Activated naive CD4-positive, alpha-beta T cell treated with anti-CD3 and anti-CD28 coated beads, Interleukin-2, amount 50 U/mL, for 24 hours (primary cell): Measurements from ENCODE around the gene SETD3.
"Not testable (repeated sequence)": the region's sequence is repeated elsewhere in the genome, so short reads cannot be mapped to it uniquely, and the experiment has no call there.

Experiments used
- H3K27ac Mint-ChIP-seq: one replicate; pipeline ENCODE4 v1.8.0; 2021; ENCODE audit warnings: mild to moderate bottlenecking, mixed read lengths
- H3K27me3 Mint-ChIP-seq: one replicate; pipeline ENCODE4 v1.8.0; 2021; ENCODE audit warnings: mixed read lengths
- H3K36me3 Mint-ChIP-seq: one replicate; pipeline ENCODE4 v1.8.0; 2021; ENCODE audit warnings: mixed read lengths
- H3K4me1 Mint-ChIP-seq: one replicate; pipeline ENCODE4 v1.8.0; 2021; ENCODE audit warnings: mixed read lengths
- H3K4me3 Mint-ChIP-seq: one replicate; pipeline ENCODE4 v1.8.0; 2021; ENCODE audit warnings: mild to moderate bottlenecking, mixed read lengths
- H3K9me3 Mint-ChIP-seq: one replicate; pipeline ENCODE4 v1.8.0; 2021; ENCODE audit warnings: mixed read lengths

The SETD3 gene

DNA sequence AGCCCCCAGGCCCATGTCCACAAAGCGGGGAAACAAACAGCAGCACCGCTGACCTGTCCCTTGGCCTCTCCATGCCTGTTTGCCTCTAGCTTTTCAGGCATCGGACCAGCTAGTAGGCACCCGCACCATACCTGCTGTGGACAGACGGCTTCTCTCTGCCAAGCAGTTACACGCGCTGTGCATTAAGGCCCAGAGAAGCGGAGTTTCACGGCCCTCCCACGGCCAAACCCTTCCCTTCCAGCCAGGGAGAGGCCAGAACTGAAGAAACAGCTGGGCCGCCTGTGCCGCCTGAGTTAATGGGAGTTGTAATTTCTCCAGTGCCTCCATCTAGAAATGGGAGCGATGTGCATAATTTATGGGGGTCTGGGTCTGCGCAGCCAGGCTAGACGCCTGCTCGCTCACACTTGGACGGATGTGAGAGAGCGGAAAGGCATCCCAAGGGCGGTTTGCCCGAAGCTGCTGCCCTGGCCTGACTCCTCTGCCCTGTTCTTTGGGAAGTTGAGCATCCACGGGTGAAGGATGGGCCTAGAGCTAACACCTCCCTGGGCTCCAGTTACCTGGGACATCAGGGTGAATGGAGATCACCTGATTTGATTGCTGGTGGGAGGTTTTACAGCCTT is 119.0 kb downstream of the SETD3 start:
- H3K36me3 Mint-ChIP-seq = no peaks in the 10 kb centered on the region
- H3K4me3 Mint-ChIP-seq = no peak overlapping the region
- no peaks in the 10 kb centered on the region for H3K27me3 Mint-ChIP-seq
- no peak overlapping the region for H3K27ac Mint-ChIP-seq
- H3K9me3 Mint-ChIP-seq = no peaks in the 10 kb centered on the region
- no peaks in the 10 kb centered on the region for H3K4me1 Mint-ChIP-seq

DNA sequence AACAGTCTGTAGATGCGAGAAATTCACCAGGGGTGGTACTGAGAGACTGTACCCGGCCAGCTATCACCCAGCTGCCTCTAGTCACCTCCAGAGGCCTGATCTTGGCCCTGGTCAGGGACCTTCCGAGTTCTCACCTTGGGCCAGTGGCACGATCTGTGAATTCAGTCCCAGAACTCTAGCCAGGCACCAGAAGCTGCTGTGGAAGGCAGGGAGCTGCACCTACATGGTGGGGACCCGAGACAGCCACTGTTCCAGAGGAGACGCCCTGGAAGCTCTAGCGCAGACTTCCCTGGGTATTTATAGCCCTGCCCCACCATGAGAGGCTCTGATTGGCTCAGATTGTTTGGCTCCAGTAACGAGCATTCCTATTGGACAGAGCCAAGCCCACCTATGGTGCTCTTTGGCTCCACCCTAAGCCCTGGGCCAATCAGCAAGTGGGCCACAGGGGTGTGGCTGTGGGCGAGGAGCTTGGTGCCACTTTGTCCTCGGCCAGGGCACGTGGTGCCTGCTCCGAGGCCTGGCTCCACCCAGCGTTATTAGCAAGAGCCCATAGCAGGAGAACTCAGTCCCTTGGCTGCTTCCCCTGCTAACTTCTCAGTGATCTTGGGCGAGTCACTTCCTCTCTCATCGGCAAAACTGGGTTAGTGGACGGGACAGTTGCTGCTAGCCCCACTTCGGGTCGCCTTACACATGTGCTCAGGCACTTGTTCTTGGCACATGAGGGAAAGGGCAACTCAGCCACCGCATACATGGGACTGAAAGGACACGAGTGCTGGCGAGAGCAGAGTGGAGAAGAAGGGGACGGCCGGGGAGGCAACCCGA is 119.7 kb downstream of the SETD3 start:
- Mint-ChIP-seq H3K4me3 (no peak overlapping the region), H3K27me3 (no peaks in the 10 kb centered on the region), H3K36me3 (no peaks in the 10 kb centered on the region), H3K27ac (no peak overlapping the region), H3K9me3 (no peaks in the 10 kb centered on the region), H3K4me1 (no peaks in the 10 kb centered on the region)

DNA sequence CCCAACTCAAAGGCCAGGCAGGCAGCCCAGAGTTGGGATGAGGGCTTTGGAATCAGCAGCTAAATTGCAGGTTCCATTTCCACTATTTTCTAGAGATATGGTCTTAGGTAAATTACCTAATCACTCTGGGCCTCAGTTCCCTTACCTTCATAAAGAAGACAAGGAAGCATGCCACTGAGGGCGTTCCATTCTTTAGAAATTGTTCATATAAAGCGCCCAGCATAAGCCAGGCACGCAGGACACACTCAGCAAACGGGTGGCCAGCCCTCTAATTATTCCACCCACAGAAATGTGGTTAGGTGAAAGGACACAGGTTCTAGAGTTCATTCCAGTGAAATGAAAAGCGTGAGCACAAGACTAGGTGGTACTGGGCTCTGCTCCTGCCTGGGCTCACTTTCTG is 120.8 kb downstream of the SETD3 start:
- Mint-ChIP-seq H3K4me1 (no peaks in the 10 kb centered on the region), H3K9me3 (no peaks in the 10 kb centered on the region), H3K27ac (no peak overlapping the region), H3K27me3 (no peaks in the 10 kb centered on the region), H3K36me3 (no peaks in the 10 kb centered on the region), H3K4me3 (no peak overlapping the region)

DNA sequence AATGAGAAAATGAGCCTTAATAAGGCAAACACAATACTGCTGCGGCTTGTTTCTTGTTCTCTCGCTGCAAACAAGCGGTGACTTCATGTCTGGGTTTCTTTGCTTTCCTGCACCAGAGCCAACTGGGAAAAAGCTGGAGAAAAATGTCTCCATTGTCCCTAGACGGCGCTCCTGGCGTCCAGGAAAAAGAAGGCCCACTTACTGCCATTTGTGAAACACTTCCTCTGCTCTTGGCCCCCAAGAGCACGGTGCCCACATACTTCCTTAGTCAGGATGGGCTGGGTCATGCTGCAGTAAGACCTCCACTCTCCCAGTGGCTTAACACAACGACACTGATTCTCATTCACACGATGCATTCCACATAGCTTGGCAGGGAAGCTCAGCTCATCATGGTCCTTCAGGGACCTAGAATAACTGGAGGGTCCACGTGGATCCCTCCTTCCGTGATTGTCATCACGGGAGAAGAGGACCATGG is 122.7 kb downstream of the SETD3 start:
- Mint-ChIP-seq H3K36me3 (no peaks in the 10 kb centered on the region), H3K27me3 (no peaks in the 10 kb centered on the region), H3K4me1 (no peaks in the 10 kb centered on the region), H3K9me3 (no peaks in the 10 kb centered on the region), H3K4me3 (no peak overlapping the region), H3K27ac (no peak overlapping the region)

DNA sequence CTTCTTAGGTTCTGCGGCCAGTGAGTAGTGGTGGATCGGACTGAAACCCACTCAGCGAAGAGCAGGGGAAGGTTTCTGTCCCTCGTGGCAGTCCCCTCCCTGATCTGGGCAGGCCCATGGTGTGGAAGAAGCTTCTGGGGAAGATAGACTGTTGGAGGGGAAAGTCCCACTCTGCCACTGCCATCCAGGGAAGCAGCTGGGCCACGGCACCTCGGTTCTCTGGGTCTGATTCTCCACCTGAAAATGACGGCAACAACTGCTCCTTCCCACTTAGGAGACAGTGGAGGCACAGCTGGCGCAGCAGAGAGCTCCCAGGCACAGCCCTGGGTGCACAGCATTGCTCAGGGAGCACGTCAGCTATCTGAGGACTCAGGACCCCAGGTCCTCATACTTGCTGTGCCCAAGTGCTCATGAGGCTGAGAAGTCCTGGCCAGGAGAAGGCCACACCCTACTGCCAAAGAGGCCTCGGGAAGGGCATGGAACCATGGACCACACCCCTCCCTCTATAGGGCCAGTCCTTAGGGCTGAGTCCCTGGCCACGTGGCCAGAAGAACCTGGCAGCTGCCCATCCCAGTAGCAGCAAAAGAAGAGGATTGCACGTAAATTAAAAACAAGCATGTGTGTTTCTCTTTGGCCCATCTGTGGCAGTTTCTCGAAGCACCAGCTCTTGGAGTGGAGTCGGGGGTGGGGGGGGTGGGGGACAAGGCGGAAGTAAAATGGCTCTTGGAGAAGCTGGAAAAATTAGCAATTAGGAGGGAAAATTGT is 123.3 kb downstream of the SETD3 start:
- Mint-ChIP-seq H3K27me3 (no peaks in the 10 kb centered on the region), H3K4me1 (no peaks in the 10 kb centered on the region), H3K36me3 (no peaks in the 10 kb centered on the region), H3K9me3 (no peaks in the 10 kb centered on the region), H3K4me3 (no peak overlapping the region), H3K27ac (no peak overlapping the region)

DNA sequence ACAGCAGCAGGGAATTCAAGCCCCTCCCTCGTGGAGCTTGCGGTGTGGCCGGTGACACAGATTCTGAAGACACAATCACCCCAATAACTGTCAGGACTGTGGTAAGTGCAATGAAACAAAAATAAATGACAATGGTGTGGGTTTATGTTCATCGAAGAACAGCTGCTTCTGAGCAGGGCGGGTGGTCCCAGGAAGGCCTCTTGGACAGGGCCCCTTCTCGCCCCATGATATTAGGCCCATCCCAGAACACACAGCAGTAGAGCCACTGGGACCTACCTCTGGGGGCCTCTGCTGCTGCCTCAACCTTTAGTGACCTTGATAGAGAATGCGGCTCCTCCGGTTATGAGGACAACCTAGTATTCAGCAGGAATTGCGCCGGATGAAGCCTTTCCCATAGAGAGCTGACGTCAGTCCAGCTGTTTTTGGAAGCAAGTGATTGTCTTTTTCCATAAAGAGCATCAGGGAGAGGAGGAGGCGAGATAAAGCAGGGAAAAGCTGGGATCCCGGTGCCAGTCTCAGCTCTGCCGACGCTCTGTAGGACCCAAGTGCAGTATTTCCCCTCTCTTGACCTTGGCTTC is 124.5 kb downstream of the SETD3 start:
- Mint-ChIP-seq H3K4me1 (no peaks in the 10 kb centered on the region), H3K27ac (no peak overlapping the region), H3K9me3 (no peaks in the 10 kb centered on the region), H3K36me3 (no peaks in the 10 kb centered on the region), H3K4me3 (no peak overlapping the region), H3K27me3 (no peaks in the 10 kb centered on the region)

DNA sequence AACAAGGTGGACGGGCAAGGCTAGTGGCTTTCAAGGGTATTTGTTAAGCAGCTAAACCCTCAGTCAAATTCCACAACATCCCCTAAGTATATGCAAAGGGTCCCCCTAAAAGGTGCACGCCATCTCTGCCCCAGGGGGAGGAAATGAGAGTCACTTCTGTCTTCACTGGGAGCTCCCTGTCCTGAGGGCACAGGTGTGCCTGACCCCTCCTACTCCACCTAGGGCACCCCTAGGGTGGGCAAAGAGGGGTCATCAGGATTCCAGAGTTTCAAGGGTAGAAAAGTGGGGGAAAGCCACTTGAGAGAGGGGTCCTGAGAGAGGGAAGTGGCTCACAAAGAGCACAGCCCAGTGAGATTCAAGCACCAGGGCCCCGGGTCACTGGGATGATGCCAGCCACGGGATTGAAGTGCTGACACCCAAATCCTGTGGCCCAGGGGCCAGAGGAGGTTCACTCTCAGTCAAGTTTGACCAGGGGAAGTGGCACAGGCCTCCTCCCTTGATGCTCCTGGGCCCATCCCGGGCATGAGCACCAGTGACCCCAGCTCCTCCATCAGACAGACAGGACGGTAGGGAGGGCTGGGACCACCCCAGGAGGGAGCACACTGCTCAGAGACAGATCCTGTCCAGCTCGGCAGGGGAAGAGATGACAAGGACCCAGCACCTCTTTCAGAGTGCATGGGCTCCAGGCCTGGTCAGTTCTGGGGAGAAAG is 126.3 kb downstream of the SETD3 start:
- Mint-ChIP-seq H3K36me3 (no peaks in the 10 kb centered on the region), H3K4me3 (no peak overlapping the region), H3K27ac (no peak overlapping the region), H3K9me3 (no peaks in the 10 kb centered on the region), H3K4me1 (no peaks in the 10 kb centered on the region), H3K27me3 (no peaks in the 10 kb centered on the region)

DNA sequence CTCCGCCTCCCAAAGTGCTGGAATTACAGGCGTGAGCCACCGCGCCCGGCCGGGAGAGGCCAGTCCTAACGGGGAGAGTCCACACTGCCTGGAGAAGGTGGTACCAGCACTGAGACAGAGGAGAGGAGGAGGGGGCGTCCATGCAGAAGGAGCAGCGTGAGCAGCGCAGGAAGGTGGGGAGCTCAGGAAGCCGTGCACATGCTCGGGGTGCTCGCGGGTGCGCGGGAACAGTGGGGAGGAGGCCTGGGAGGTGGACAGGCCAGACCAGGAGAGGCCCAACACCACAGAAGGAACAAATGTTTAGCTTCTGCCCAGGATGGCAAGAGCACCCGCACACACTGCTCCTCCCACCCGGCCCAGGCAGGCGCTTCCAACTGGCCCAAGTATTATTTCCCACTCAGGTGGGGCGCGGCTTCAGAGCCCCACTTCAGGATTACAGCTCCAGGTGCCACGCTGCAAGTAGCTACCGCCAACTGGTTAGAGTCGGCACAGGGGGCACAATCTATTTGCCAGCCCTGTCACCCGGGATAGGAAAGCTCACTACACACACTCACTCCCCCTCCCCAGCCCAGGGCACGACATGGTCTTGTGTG is 127.9 kb downstream of the SETD3 start:
- no peaks in the 10 kb centered on the region for H3K36me3 Mint-ChIP-seq
- H3K27ac Mint-ChIP-seq = no peak overlapping the region
- H3K27me3 Mint-ChIP-seq = no peaks in the 10 kb centered on the region
- H3K9me3 Mint-ChIP-seq = no peaks in the 10 kb centered on the region
- H3K4me3 Mint-ChIP-seq = no peak overlapping the region
- no peaks in the 10 kb centered on the region for H3K4me1 Mint-ChIP-seq

DNA sequence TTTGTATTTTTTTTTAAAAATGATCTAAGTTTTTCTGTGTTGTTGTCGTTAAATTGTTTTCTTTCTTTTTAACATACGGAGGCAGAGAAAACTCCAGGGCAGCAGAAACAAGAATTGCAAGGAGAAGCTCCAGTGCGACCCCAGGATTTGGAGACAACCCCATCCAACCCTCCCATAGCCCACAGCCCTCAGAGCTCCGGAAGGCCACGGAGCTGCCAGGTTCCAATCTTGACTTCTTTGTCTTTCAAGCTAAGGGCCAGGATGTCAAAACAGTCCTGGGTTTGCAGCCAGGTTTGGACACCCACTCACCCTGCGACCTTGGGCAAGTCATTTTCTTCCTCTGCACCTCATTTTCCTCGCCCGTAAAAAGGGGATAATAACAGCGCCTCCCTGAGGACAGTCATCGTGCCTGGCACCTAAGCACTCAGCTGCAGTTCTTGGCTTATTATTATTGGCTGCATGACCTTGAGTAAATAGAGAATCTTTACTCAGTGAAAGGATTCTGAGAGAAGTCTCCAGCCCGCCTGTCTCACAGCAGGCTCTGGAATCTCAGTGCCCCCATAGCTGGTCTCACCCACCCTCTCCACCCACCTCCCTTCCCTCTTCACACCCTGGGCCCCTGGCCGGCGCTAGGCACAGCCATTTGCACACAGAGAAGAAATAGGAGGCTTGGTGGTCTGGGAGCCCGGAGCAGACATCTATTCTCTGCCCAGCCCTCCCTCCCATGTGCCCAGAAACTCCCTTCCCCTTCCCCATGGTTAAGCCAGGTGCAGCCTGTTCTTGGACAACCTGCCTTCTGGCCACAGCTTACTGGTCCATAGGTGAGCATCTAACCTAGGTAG is 129.3 kb downstream of the SETD3 start:
- Mint-ChIP-seq H3K4me3 (no peak overlapping the region), H3K27me3 (no peaks in the 10 kb centered on the region), H3K9me3 (no peaks in the 10 kb centered on the region), H3K27ac (no peak overlapping the region), H3K36me3 (no peaks in the 10 kb centered on the region), H3K4me1 (no peaks in the 10 kb centered on the region)

DNA sequence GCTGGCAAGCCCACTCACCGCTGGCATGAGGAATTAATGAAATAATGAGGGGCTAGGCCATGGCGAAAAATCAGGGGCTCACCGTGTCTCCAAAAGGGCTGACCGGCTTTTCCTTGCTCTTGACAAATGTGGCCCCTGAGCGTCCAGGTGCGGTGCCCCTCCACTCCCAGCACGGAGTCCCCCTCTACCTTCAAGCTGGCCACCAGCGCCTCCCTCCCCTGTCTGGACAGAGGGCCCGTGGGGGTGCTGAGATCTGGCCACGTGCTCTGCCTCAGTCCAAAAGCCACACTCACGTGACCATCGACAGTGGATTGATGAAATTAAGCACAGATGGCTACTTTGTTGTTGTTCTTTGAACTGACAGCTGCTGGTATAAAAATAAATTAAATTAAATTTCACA is 129.9 kb downstream of the SETD3 start:
- H3K4me3 Mint-ChIP-seq = no peak overlapping the region
- no peak overlapping the region for H3K27ac Mint-ChIP-seq
- H3K4me1 Mint-ChIP-seq = no peaks in the 10 kb centered on the region
- no peaks in the 10 kb centered on the region for H3K9me3 Mint-ChIP-seq
- peaks cover under 1% of the 10 kb centered on the region for H3K27me3 Mint-ChIP-seq
- H3K36me3 Mint-ChIP-seq = no peaks in the 10 kb centered on the region

DNA sequence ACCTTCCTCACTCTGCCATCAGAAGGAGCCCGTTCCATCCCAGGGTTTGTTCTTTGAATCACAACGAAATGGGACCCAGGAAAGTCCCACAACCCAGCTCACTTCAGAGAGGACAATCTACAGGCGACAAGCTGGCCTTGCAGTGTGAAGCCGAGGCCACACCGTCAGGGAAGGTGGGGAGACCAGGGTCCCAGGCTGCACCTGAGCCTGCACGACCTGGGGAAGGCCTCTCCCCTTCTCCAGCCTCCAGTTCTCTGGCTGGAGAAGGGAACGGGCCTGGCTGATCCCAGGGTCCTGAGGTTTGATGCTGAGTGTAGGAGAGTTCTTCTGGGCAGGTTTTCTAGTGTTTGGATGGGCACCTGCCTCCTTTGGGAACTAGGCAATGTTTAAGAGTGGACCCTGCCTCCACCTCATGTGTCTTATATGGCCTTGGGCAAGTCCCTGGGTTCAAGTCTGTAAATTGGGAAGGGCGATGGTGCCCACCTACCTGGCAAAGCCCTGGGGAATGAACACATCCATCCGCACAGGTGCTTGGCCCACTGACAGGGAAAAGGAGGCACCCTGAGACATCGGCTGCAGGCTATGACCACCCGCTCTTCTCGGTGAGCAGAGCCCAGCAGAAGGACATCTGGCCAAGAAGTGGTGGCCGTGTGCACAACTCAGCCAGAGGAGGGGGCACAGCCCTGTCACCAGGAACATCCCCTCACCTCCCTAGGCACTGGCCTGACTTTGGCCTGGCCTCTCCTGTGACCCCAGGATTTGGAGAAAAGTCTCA is 130.8 kb downstream of the SETD3 start:
- H3K36me3 Mint-ChIP-seq = no peaks in the 10 kb centered on the region
- H3K4me1 Mint-ChIP-seq = no peaks in the 10 kb centered on the region
- no peak overlapping the region for H3K27ac Mint-ChIP-seq
- H3K4me3 Mint-ChIP-seq = no peak overlapping the region
- H3K27me3 Mint-ChIP-seq = peaks cover 2% of the 10 kb centered on the region
- H3K9me3 Mint-ChIP-seq = no peaks in the 10 kb centered on the region

DNA sequence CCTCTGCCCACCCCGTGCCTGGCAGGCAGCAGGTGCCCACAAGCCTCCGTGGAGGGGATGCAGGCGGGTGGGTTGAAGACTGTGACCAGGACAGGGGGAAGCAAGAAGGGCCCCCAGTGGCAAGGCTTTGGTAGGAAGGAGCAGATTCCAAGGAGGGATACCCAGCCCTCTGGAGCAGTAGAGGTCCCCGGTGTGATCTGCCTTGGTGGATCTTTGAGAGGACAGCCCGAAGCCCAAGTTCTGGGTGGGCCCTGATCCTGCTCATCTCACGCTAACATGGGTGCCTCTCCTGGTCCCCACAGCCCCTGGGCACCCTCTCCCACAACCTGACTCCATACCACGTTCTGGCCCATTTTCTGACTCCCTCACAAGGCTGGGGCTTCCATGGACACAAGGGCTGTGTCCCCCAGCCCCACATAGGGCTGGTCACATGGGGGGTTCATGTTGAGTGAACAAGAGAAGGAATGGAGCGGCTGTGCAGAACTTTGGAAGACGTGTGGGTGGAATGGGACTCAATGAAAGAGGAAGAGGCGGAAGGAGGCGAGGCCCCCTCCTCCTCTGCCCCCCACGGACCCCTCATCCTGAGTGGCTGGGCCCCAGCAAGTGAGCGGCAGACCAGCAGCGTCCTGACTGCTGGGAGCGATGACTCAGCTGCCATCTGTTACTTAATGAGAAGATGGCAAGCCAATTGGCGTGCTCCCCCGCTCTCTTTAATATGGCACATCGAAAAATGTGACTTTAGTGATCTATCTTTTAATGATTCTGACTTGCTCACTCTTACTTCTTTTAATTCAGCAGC is 131.6 kb downstream of the SETD3 start:
- no peak overlapping the region for H3K4me3 Mint-ChIP-seq
- no peaks in the 10 kb centered on the region for H3K4me1 Mint-ChIP-seq

DNA sequence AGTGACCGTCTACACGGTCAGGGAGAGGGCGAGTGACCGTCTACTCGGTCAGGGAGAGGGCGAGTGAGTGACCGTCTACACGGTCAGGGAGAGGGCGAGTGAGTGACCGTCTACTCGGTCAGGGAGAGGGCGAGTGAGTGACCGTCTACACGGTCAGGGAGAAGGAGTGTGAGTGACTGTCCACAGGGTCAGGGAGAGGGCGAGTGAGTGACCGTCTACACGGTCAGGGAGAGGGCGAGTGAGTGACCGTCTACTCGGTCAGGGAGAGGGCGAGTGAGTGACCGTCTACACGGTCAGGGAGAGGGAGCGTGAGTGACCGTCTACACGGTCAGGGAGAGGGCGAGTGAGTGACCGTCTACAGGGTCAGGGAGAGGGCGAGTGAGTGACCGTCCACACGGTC is 132.4 kb downstream of the SETD3 start:
- H3K4me3 Mint-ChIP-seq, H3K27me3 Mint-ChIP-seq, H3K36me3 Mint-ChIP-seq, H3K27ac Mint-ChIP-seq, H3K9me3 Mint-ChIP-seq, H3K4me1 Mint-ChIP-seq: not testable (repeated sequence)

More for the DNA sequence above, 131.6 kb downstream of the SETD3 start:
- Mint-ChIP-seq H3K27ac (peak overlapping the region; percentile 72), H3K9me3 (no peaks in the 10 kb centered on the region), H3K36me3 (no peaks in the 10 kb centered on the region), H3K27me3 (peaks cover 2% of the 10 kb centered on the region)
